Lower leg skin (tissue), 3 donors: ENCODE results near the gene WWOX.

Source experiments
- POLR2A ChIP-seq, 2 donors: fragments of 450-650 bp; IDR thresholded peaks; one replicate each; pipeline ENCODE4 v1.6.1; 2016 to 2017; ENCODE audit warnings: antibody characterized with exemption in 2 of 2, mild to moderate bottlenecking in 1 of 2, moderate library complexity in 1 of 2
- TF ChIP-seq, protein P1 (sequence below), 3 donors: fragments of 450-650 bp; IDR thresholded peaks; one replicate each; pipeline ENCODE4 v1.5.1; 2016; ENCODE audit warnings: antibody characterized with exemption in 3 of 3, mild to moderate bottlenecking in 3 of 3, moderate library complexity in 2 of 3

DNA sequence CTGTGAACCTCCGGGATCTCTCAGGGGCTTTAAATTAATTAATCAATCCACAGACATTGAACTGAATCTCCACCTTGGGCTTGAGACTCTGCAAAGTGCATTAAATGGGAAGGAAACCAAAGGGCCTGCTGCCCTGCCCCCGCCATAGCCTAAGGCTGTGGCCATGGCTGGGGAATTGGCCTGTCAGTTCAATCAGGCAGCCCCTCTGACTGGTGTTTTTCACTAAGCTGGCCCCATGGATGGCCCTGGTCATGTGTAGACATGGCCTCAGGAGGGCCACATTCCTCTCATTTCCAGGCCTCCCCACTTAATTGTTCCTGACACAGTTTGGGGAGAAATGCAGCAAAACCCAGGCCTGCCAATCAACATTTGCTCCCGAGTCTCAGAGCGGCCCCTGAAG lies 499.8 kb downstream of the WWOX start:
- TF ChIP-seq, protein P1, sequence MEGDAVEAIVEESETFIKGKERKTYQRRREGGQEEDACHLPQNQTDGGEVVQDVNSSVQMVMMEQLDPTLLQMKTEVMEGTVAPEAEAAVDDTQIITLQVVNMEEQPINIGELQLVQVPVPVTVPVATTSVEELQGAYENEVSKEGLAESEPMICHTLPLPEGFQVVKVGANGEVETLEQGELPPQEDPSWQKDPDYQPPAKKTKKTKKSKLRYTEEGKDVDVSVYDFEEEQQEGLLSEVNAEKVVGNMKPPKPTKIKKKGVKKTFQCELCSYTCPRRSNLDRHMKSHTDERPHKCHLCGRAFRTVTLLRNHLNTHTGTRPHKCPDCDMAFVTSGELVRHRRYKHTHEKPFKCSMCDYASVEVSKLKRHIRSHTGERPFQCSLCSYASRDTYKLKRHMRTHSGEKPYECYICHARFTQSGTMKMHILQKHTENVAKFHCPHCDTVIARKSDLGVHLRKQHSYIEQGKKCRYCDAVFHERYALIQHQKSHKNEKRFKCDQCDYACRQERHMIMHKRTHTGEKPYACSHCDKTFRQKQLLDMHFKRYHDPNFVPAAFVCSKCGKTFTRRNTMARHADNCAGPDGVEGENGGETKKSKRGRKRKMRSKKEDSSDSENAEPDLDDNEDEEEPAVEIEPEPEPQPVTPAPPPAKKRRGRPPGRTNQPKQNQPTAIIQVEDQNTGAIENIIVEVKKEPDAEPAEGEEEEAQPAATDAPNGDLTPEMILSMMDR (IDR thresholded peaks at IDR 0.05): no peak
- no peak for TF ChIP-seq POLR2A (IDR thresholded peaks at IDR 0.05)
